Natural killer cell (primary cell): ENCODE results near the gene ZNF232. TPM values are rescaled to one million over a fixed set of nuclear protein-coding genes. Genes with fewer than 3 reads are reported as not detected.
"Not testable (repeated sequence)": the region's sequence is repeated elsewhere in the genome, so short reads cannot be mapped to it uniquely, and the experiment has no call there.

Source experiments
- ATAC-seq, 3 donors: fragments of 150-1000 bp in 2 of 3; fragments of 200-7000 bp in 1 of 3; cut with Tn5 transposase; 1 replicate in 1 of 3; 2 replicates in 2 of 3; pipeline ENCODE4 v1.10.0; 2021; ENCODE audit warnings: mild to moderate bottlenecking in 2 of 3, moderate library complexity in 2 of 3
- DNase-seq, 2 donors: peaks; one replicate each; pipeline versions ENCODE4 v3.0.0 to v3.0.0-alpha.2; 2013 to 2021; ENCODE audit warnings: mixed read lengths in 1 of 2
- H3K27ac ChIP-seq: one replicate; pipeline ENCODE4 v1.5.1; 2013; ENCODE audit warnings: mild to moderate bottlenecking, low read length
- H3K27me3 ChIP-seq: one replicate; pipeline ENCODE4 v1.6.1; 2013; ENCODE audit warnings: low read length; ENCODE audit not compliant: control insufficient read depth, insufficient read depth
- H3K36me3 ChIP-seq: one replicate; pipeline ENCODE4 v1.6.1; 2013; ENCODE audit warnings: low read length; ENCODE audit not compliant: control insufficient read depth, insufficient read depth
- H3K4me1 ChIP-seq: one replicate; pipeline ENCODE4 v1.6.1; 2013; ENCODE audit warnings: low read length; ENCODE audit not compliant: control insufficient read depth, insufficient read depth
- H3K4me3 ChIP-seq: one replicate; pipeline ENCODE4 v1.5.1; 2013; ENCODE audit warnings: low read length
- H3K9me3 ChIP-seq: one replicate; pipeline ENCODE4 v1.6.1; 2013; ENCODE audit warnings: low read length; ENCODE audit not compliant: control insufficient read depth, insufficient read depth
- H3K27ac Mint-ChIP-seq, 2 donors: one replicate each; pipeline ENCODE4 v1.8.0; 2022; ENCODE audit warnings: mild to moderate bottlenecking in 2 of 2, mixed read lengths in 2 of 2, moderate library complexity in 1 of 2
- H3K27me3 Mint-ChIP-seq, 2 donors: one replicate each; pipeline ENCODE4 v1.8.0; 2022; ENCODE audit warnings: low read depth in 2 of 2, mixed read lengths in 2 of 2
- H3K36me3 Mint-ChIP-seq: one replicate; pipeline ENCODE4 v1.8.0; 2022; ENCODE audit warnings: mixed read lengths
- H3K4me1 Mint-ChIP-seq, 2 donors: one replicate each; pipeline ENCODE4 v1.8.0; 2022; ENCODE audit warnings: mixed read lengths in 2 of 2
- H3K4me3 Mint-ChIP-seq: one replicate; pipeline ENCODE4 v1.8.0; 2022; ENCODE audit warnings: mild to moderate bottlenecking, moderate library complexity, mixed read lengths
- H3K9me3 Mint-ChIP-seq, 2 donors: one replicate each; pipeline ENCODE4 v1.8.0; 2022; ENCODE audit warnings: mixed read lengths in 2 of 2
- WGBS: methylation state at CpG from one replicate; pipeline ENCODE4 v1.1.7; 2013; ENCODE audit warnings: missing lambda C conversion rate; ENCODE audit not compliant: insufficient coverage; 5-methylcytosine and 5-hydroxymethylcytosine counted together
- intact Hi-C: fragments of 100-400 bp; cut with micrococcal nuclease; formaldehyde crosslinking; loops from one replicate; pipeline ENCODE4 v1.14.2; 2022
- total RNA-seq, 4 donors: library from RNA; stranded (reverse); fragments of 120-200 nt in 1 of 4; gene quantifications; one replicate each; pipeline versions ENCODE4 v1.2.3 to v1.2.4, GENCODE V29; 2013 to 2022
- TF ChIP-seq, protein P1 (sequence below): fragments of 200-600 bp; IDR thresholded peaks from one replicate; pipeline ENCODE4 v1.8.0; 2022; ENCODE audit warnings: antibody characterized with exemption

ZNF232 gene
- total RNA-seq, 3 donors from 2014 or later (not counting 1 experiment from before 2014, with no cell fraction given) = 2.8 to 6.5 (median 5.6) TPM

DNA sequence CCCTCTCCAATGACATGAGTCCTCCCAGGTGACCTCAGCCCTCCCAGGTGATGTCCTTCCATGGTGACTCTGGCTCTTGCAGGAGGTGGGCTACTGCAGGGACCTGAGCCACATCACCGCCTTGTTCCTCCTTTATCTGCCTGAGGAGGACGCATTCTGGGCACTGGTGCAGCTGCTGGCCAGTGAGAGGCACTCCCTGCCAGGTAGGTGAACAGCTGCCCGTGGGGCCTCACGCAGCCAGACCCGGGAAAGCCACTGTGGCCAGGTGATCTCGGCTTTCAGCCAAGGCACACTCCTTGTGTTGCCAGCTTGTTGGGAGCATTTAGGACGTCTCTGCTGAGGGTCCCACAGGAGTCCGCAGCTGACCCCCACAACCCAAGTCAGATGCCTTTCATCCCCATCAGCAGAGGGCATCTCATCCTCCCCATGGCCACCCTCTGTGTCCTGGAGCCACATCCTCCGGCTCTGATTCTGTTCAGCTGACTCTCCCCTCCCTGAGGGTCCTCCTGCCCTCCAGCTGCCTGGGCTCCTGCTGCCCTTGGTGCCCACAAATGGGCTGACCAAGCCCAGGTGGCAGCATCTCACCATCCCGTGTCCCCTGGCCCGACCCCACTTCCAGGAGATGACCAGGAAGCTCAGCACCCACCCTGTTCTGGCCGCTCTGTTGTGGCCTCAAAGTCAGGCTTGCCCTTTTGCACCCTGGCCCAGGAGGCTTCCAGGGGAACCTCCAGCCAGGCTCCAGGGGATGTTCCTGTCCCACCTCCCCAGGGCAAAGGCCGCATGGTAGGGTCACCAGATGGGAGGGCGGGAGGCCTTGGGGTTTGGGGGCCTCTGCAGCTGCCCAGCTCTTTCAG lies 24.3 kb upstream of the ZNF232 start:
- no peak overlapping the region for H3K27ac Mint-ChIP-seq
- Histone ChIP-seq H3K9me3 (no peaks in the 10 kb centered on the region), H3K4me3 (no peak overlapping the region), H3K4me1 (no peaks in the 10 kb centered on the region), H3K36me3 (no peaks in the 10 kb centered on the region), H3K27me3 (no peaks in the 10 kb centered on the region), H3K27ac (no peak overlapping the region)
- H3K4me1 Mint-ChIP-seq = no peaks in the 10 kb centered on the region
- no peak for ATAC-seq
- TF ChIP-seq, protein P1, sequence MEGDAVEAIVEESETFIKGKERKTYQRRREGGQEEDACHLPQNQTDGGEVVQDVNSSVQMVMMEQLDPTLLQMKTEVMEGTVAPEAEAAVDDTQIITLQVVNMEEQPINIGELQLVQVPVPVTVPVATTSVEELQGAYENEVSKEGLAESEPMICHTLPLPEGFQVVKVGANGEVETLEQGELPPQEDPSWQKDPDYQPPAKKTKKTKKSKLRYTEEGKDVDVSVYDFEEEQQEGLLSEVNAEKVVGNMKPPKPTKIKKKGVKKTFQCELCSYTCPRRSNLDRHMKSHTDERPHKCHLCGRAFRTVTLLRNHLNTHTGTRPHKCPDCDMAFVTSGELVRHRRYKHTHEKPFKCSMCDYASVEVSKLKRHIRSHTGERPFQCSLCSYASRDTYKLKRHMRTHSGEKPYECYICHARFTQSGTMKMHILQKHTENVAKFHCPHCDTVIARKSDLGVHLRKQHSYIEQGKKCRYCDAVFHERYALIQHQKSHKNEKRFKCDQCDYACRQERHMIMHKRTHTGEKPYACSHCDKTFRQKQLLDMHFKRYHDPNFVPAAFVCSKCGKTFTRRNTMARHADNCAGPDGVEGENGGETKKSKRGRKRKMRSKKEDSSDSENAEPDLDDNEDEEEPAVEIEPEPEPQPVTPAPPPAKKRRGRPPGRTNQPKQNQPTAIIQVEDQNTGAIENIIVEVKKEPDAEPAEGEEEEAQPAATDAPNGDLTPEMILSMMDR = no peak
- no peak for DNase-seq
- H3K27me3 Mint-ChIP-seq = peaks cover 0 to 2% of the 10 kb centered on the region in 2 donors
- 90% methylated on average over 14 of the region's 14 CpGs for WGBS
- intact Hi-C loops = no loop called here
- H3K36me3 Mint-ChIP-seq = no peaks in the 10 kb centered on the region
- no peaks in the 10 kb centered on the region for H3K9me3 Mint-ChIP-seq
- H3K4me3 Mint-ChIP-seq = no peak overlapping the region

DNA sequence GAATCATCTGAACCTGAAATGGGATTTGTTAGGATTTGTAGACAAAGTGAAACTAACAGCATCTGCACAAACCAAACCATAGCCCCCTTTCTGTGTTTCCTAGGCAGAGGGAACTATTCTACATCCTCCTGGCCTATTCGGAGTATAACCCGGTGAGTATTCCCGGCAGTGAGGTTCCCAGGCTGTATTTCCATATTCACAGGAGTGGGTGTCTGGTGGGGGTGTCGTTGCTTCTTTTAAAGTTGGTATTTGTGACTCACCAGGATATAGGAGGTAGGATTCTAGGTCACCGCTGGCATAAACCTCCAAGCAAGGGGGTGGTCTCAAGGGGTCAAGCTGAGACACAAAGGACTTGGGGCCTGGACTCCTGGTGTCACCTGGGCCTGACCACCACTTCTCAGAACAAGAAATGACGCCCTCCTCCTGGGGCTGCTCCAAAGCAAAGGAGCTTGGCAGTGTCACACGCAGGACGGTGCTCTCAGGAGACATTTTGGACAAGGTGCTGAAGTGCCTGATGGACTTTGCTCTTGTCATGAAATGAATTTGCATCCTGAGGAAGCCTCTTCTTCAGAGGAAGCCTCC lies 23.5 kb upstream of the ZNF232 start:
- ATAC-seq, H3K27ac Mint-ChIP-seq, H3K9me3 Mint-ChIP-seq, H3K27me3 Mint-ChIP-seq, H3K36me3 Mint-ChIP-seq, H3K27ac ChIP-seq, intact Hi-C loops, H3K9me3 ChIP-seq, H3K36me3 ChIP-seq, H3K4me3 ChIP-seq, DNase-seq, H3K4me1 Mint-ChIP-seq, H3K4me1 ChIP-seq, H3K27me3 ChIP-seq, H3K4me3 Mint-ChIP-seq: not testable (repeated sequence)
- WGBS = 88% methylated on average over 8 of the region's 8 CpGs

DNA sequence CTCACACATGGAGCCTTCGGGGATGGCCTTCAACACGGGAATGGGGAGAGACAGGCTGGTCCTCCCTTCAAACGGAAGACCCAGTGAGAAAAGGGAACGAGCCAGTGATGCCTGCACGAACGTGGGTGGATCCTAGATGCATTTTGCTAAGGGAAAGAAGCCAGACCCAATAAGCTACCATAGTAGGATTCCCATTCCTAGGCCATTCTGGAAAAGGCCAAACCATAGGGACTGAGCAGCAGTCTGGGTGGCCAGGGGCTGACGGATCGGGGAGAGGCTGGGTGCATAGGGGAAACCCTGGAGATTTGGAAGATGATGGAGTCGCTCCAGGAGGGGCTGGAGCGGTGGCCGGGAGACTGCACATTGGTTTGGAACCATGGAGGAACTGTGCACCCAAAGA lies 22.9 kb upstream of the ZNF232 start:
- H3K9me3 ChIP-seq, ATAC-seq, H3K4me3 ChIP-seq, intact Hi-C loops, H3K4me3 Mint-ChIP-seq, H3K36me3 Mint-ChIP-seq, H3K27ac ChIP-seq, H3K4me1 Mint-ChIP-seq, H3K27ac Mint-ChIP-seq, H3K27me3 ChIP-seq, DNase-seq, H3K27me3 Mint-ChIP-seq, H3K9me3 Mint-ChIP-seq, H3K36me3 ChIP-seq, H3K4me1 ChIP-seq: not testable (repeated sequence)
- 87% methylated on average over 11 of the region's 11 CpGs for WGBS

DNA sequence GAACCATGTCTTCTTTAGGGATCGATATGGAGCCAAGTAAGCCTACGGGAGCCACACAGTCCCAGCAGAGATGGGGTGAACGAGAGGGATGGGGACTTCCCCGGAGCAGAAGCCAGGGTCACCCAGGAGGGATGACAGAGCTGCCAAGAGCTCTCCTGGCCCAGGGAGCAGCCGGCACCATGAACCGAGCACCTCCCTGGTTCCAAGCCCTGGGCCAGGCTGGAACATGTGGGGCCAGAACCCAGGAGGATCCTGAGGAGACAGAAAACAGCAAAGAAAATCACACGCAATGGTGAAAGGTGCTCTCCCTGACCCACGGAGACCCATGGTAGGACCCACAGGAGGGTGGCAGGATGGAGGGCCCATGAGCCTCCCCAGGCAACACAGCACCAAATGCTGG lies 22.3 kb upstream of the ZNF232 start:
- H3K27ac Mint-ChIP-seq, H3K4me3 Mint-ChIP-seq, H3K9me3 ChIP-seq, ATAC-seq, intact Hi-C loops, H3K9me3 Mint-ChIP-seq, H3K4me1 Mint-ChIP-seq, H3K27ac ChIP-seq, H3K4me1 ChIP-seq, H3K36me3 ChIP-seq, H3K36me3 Mint-ChIP-seq, H3K4me3 ChIP-seq, DNase-seq, H3K27me3 ChIP-seq, H3K27me3 Mint-ChIP-seq: not testable (repeated sequence)
- 93% methylated on average over 8 of the region's 8 CpGs for WGBS

DNA sequence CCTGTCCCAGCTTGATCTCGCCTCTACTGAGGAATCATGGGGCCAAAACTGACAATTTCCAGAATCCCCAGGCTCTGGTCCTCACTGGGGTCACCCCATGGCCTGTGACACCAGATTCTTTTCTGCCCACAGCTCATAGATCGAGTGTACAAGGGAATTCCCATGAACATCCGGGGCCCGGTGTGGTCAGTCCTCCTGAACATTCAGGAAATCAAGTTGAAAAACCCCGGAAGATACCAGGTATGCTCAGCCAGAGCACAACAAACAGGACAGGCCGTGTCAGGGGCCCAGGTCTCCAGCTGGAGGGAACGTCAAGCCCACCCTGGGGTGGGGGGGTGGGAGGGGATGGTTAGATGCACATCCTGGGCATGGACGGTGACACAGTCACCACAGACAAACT lies 21.6 kb upstream of the ZNF232 start:
- TF ChIP-seq, protein P1 = no peak
- Mint-ChIP-seq H3K9me3 (no peaks in the 10 kb centered on the region), H3K4me1 (no peaks in the 10 kb centered on the region), H3K4me3 (no peak overlapping the region), H3K27ac (no peak overlapping the region), H3K36me3 (no peaks in the 10 kb centered on the region), H3K27me3 (peaks cover 0 to 2% of the 10 kb centered on the region in 2 donors)
- Histone ChIP-seq H3K4me1 (no peaks in the 10 kb centered on the region), H3K36me3 (no peaks in the 10 kb centered on the region), H3K4me3 (no peak overlapping the region), H3K9me3 (no peaks in the 10 kb centered on the region), H3K27me3 (no peaks in the 10 kb centered on the region), H3K27ac (no peak overlapping the region)
- intact Hi-C loops = no loop called here
- ATAC-seq (no peak), DNase-seq (no peak)
- 87% methylated on average over 8 of the region's 8 CpGs for WGBS

DNA sequence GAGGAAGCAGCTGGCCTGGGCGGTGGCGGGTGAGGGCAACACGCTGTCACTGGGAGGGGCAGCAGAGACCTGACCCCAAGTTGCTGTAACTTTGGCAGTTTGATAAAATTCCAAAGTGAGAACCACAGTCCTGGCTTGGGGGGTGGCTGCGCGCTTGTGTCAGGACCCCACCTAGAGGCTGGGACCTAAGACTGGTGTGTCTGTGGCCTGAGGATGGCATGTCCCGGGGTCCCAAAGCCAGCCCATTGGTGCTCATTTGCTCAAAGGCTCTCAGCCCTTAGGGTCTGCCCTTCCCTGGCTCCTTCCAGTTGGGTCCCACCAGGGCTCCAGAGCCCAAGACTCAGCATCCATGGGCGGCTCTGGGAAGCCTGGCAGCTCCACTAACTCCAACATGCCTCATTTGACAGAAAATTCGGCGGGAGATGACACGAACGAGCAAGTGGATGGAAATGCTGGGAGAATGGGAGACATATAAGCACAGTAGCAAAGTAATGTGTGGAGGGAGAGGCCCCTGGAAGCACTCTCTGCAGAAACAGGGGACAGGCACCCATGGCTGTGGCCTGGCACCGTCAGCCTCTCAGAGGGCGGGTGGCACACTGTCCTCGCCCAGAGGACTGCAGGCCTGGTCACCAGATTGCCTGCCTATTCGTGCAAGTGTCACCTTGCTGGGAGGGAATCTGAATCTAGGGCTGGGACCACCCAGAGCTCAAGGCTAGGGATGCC lies 21.0 kb upstream of the ZNF232 start:
- H3K4me1 Mint-ChIP-seq, H3K27ac ChIP-seq, H3K9me3 ChIP-seq, intact Hi-C loops, H3K4me3 Mint-ChIP-seq, ATAC-seq, H3K36me3 Mint-ChIP-seq, H3K4me3 ChIP-seq, H3K27me3 ChIP-seq, H3K27ac Mint-ChIP-seq, H3K36me3 ChIP-seq, H3K4me1 ChIP-seq, H3K9me3 Mint-ChIP-seq, DNase-seq, H3K27me3 Mint-ChIP-seq: not testable (repeated sequence)
- 88% methylated on average over 15 of the region's 15 CpGs for WGBS
